Endothelial cell of coronary artery (primary cell): Measurements from ENCODE around the gene COX18. TPM values are rescaled to one million over a fixed set of nuclear protein-coding genes. Genes with fewer than 3 reads are reported as not detected.

ENCODE experiments used
- total RNA-seq: library from RNA; depleted of rRNA; stranded (reverse); fragments of >200 nt; gene quantifications from 2 replicates; pipeline ENCODE4 v1.2.3, GENCODE V29; 2014

COX18 gene, protein sequence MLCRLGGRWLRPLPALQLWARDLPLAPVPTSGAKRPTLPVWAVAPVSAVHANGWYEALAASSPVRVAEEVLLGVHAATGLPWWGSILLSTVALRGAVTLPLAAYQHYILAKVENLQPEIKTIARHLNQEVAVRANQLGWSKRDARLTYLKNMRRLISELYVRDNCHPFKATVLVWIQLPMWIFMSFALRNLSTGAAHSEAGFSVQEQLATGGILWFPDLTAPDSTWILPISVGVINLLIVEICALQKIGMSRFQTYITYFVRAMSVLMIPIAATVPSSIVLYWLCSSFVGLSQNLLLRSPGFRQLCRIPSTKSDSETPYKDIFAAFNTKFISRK
- 13.4 TPM in 2 replicates for total RNA-seq

DNA sequence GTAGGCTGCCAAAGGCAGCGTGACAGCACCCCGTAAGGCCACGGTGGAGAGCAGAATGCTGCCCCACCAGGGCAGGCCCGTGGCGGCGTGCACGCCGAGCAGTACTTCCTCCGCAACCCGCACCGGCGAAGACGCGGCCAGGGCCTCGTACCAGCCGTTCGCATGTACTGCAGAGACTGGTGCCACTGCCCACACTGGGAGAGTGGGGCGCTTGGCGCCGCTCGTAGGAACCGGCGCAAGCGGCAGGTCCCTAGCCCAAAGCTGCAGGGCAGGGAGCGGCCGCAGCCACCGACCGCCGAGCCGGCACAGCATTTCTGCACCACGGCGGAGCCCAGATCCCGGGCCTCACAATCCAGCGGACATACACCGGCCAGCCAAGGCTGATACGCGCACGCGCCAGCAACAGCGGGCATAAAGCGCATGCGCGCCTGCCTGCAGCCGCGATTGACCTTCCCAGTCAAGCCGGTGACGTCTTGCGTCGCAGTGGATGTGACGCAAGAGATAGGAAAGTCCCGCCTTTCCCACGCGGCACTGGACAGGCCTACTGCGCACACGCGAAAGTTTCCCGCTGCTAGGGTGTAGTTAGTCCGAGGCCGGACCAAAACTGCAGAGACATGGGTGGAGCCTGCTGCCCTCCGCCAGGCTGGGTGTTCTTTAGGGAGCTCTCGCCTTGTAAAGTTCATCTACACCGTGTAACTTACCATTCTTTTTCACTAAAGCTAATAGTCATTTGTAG is at the start of gene COX18:
Gene COX18, minus strand, starts transcription at position 379 of the 736 bp plus-strand sequence. Its CDS starts 67 bp downstream, at position 312.

Other genes with a start within 250 kb of the COX18 start
- 42.4 and 55.9 TPM in 2 replicates for gene ANKRD17, start 189.1 kb upstream of the COX18 start, total RNA-seq